GM08714 (cell line): Measurements from ENCODE around the gene CLASP2.

Experiments
- H3K4me3 ChIP-seq: fragments of 200-500 bp; sonication (Bioruptor generic); 2 replicates; pipeline ENCODE4 v1.5.1; 2014; ENCODE audit warnings: mild to moderate bottlenecking, low read length, inconsistent platforms
- ZNF274 ChIP-seq: IDR thresholded peaks from 2 replicates; pipeline ENCODE4 v1.6.1; 2012; ENCODE audit warnings: mild to moderate bottlenecking, low read depth, low read length

The CLASP2 gene

GRCh38 chr3:33578325-33579177 is 139.5 kb downstream of the CLASP2 start:
- no peak for TF ChIP-seq ZNF274
- no peak overlapping the region for H3K4me3 ChIP-seq

GRCh38 chr3:33577588-33577987 is 140.5 kb downstream of the CLASP2 start:
- TF ChIP-seq ZNF274, result no peak

GRCh38 chr3:33577173-33577572 is 140.9 kb downstream of the CLASP2 start:
- no peak for TF ChIP-seq ZNF274

More at GRCh38 chr3:33577588-33577987, 140.5 kb downstream of the CLASP2 start:
- H3K4me3 ChIP-seq, result no peak overlapping the region

GRCh38 chr3:33575311-33575710 is 142.7 kb downstream of the CLASP2 start:
- TF ChIP-seq ZNF274, result no peak
- H3K4me3 ChIP-seq, result no peak overlapping the region

More at GRCh38 chr3:33577173-33577572, 140.9 kb downstream of the CLASP2 start:
- H3K4me3 ChIP-seq, result no peak overlapping the region

- no peak overlapping the region for H3K4me3 ChIP-seq
- TF ChIP-seq ZNF274, result no peak
Measured at GRCh38 chr3:33557829-33558228, 160.2 kb downstream of the CLASP2 start.

- no peak for TF ChIP-seq ZNF274
- H3K4me3 ChIP-seq, result no peak overlapping the region
Measured at GRCh38 chr3:33557279-33557678, 160.8 kb downstream of the CLASP2 start.

- H3K4me3 ChIP-seq, result no peak overlapping the region
- no peak for TF ChIP-seq ZNF274
Measured at GRCh38 chr3:33547101-33547500, 171.0 kb downstream of the CLASP2 start.

- no peak overlapping the region for H3K4me3 ChIP-seq
- TF ChIP-seq ZNF274, result no peak
Measured at GRCh38 chr3:33544126-33544525, 173.9 kb downstream of the CLASP2 start.

GRCh38 chr3:33543601-33544000 is 174.5 kb downstream of the CLASP2 start:
- TF ChIP-seq ZNF274, result no peak
- no peak overlapping the region for H3K4me3 ChIP-seq

GRCh38 chr3:33541918-33542317 is 176.1 kb downstream of the CLASP2 start:
- no peak for TF ChIP-seq ZNF274
- no peak overlapping the region for H3K4me3 ChIP-seq

GRCh38 chr3:33538678-33539339 is 179.2 kb downstream of the CLASP2 start:
- TF ChIP-seq ZNF274, result no peak
- no peak overlapping the region for H3K4me3 ChIP-seq

GRCh38 chr3:33537133-33537532 is 180.9 kb downstream of the CLASP2 start:
- no peak for TF ChIP-seq ZNF274
- H3K4me3 ChIP-seq, result no peak overlapping the region

GRCh38 chr3:33526787-33527186 is 191.3 kb downstream of the CLASP2 start:
- no peak for TF ChIP-seq ZNF274

GRCh38 chr3:33525232-33525631 is 192.8 kb downstream of the CLASP2 start:
- no peak for TF ChIP-seq ZNF274
- H3K4me3 ChIP-seq, result no peak overlapping the region

More at GRCh38 chr3:33526787-33527186, 191.3 kb downstream of the CLASP2 start:
- no peak overlapping the region for H3K4me3 ChIP-seq

- TF ChIP-seq ZNF274, result no peak
- H3K4me3 ChIP-seq, result no peak overlapping the region
Measured at GRCh38 chr3:33523093-33523667, 194.9 kb downstream of the CLASP2 start.
